Activated T-cell treated with anti-CD3 and anti-CD28 coated beads for 24 hours (primary cell): ENCODE data around the gene HPSE2.
A peak's percentile ranks its signal among the peaks of the same experiment; 100 is the strongest.

Experiments used
- DNase-seq: peaks from one replicate; pipeline ENCODE4 v3.0.0-alpha.2; 2020; ENCODE audit warnings: low read depth

HPSE2 gene

DNA sequence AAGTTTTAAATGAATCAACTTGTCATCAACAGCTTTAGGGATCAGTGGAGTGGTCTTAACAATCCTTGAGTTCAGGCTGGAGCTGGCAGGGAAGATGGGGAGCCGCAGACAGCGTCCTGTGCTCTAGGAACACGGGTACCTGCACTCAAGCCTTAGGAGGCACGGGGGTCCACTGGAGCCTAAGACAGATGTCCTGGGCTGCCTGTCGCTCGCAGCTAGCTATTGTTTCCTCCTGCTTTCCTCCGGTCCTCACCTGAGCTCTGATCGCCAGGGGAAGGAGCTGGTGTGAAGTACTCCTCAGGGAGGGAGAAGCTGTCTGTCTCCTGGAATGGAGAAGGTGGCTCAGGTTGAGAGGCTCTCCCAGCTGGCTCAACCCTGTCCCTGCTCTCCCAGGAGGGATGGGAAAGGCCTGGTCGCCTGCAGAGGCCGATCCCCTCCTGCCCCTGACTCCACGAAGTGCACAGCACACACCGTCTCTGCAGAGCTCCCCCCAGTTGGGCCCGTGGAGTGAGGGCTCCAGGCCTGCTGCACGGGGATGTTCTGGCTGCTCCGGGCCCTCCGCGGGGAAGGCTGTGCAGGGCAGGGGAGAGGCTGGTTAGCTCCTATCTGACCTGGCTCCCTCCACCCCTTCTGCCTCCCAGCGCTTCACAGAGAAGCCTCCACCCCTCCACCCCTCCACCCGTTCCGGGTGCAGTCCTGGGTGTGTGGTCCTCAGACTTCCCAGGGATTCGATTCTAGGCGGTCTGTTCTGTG, 806.2 kb downstream of the HPSE2 start:
- DNase-seq = no peak

GRCh38 chr10:98427011-98427515, 808.6 kb downstream of the HPSE2 start:
- DNase-seq = no peak

GRCh38 chr10:98425511-98426352, 809.9 kb downstream of the HPSE2 start:
- DNase-seq = peak; percentile 16

- DNase-seq = no peak
Measured at GRCh38 chr10:98424295-98425254, 811.1 kb downstream of the HPSE2 start.

- DNase-seq = no peak
Measured at GRCh38 chr10:98423691-98424120, 811.9 kb downstream of the HPSE2 start.

GRCh38 chr10:98422182-98422581, 813.5 kb downstream of the HPSE2 start:
- no peak for DNase-seq

DNA sequence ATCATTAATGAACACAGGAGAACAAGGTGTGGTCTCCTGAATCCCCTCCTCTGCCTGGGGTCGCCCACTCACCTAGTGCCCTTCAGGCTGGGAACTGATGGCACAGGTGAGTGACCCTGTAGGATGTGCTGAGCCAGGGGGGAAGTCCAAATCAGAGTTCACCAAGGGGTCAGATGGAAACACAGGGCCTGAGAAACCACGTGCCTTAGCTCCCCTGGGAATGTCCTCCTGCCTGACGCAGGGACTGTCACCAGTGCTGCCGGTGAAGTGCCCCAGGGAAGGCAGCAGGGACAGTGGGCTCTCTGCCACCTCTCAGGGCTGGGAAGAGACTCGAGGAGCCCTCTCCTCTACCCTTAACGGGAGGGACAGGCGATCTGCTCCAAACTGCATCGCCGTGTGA, 814.9 kb downstream of the HPSE2 start:
- no peak for DNase-seq

DNA sequence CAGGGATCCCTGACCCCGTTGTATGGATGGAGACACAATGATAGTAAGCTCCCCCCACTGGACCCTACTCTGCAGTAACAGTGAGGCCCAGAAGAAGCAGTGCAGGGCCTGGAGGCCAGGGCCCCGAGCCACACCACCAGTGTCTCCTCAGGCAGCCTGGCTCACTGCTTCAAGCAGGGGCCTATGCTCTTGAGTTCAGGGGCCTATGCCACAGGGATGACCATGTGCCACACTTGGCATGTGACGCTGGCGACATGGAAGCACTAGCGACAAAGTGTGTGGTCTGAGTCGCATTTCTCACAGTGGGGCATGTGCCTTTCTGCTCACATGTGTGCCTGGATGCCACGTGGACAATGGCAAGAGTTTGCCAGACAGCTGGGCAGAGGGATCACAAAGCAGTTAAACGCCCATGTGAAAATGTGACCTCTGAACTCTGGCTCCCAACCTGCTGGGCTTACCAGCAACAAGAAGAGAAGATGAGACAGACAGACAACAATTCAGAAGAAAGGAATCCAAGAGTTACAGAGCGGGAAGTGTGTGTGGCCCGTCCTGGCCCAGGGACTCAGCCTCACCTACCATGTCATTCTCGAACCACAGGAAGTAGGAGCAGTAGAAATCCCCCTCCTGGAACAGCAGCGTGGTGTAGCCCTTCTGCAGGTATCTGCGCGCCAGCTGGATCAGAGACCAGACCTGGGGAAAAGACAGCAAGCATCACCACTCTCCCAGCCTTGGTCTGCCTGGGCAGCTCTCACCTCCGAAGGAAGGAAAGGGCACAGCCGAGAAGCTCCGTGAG, 816.0 kb downstream of the HPSE2 start:
- DNase-seq = no peak

DNA sequence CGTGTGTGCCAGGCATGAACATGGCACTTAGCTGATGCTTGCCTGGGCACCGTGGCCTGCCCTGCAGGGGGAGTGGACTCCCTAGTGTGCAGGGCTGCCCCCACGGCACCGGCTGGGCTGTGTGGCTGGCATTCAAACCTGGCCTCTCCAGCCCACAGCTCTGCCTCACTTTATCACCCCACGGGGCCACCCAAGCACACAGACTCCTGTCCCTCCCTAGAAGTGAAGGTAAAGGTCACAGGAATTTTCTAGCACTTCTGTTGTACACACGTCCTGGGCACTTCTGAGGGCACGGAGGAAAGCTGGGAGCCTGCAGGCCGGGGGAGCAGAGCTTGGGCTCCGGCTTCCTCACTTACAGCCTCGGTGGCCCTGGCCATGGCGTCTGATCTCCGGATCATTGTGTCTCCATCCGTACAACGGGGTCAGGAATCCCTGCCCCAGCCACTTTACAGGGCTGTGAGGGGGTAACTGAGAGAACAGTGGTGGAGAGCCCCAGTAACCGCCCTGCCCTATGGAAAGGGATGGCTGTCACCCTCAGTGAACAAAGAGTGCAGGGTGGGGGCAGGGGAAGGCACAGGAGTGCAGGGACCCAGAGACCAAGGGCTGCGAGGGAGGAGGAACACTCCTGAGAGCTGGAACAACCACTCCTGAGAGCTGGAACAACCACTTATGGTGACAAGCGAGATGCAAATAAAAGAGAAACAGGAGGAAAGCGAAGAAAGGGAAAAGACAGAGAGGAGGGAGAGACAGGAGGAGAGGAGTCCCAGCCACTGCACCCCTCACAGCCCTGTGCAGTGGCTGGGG, 816.8 kb downstream of the HPSE2 start:
- no peak for DNase-seq

- DNase-seq = no peak
Measured at GRCh38 chr10:98417973-98418664, 817.5 kb downstream of the HPSE2 start.

- no peak for DNase-seq
Measured at GRCh38 chr10:98417481-98417959, 818.1 kb downstream of the HPSE2 start.

DNA sequence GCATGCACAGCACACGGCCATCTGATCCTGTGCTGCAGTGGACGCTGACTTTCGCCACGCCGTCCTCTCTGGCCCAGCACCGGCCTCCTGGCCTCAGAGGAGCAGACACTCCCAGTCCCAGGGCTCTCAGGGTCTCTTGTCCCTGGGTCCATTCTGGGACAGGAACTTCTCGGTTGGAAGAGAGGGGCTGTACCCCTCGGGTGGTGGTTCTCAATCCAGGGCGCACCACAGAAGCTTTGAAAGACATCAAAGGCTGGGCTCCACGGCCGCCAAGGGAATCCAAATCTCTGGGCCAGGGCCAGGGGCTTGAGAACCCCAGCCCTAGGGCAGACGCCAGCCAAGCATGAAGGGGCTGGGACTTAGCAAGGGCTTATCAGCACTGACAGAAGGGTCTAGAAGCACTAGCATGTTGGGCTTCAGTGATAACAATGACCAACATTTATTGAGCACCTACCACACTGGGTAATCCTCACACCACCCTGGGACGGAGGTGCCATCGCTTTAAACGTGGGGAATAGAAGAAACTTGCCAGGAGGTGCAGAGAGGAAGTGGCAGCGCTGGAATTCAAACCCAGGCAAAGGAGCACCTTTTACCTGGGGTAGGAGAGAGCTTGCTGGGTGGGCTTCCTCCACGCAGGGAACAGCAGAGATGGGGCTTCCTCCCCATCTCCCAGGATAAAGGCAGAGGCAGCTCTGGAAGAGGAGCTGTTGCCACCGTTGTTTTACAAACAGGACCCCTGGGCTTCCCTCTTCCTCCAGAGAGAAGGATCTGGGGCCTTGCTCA, 818.9 kb downstream of the HPSE2 start:
- no peak for DNase-seq

DNA sequence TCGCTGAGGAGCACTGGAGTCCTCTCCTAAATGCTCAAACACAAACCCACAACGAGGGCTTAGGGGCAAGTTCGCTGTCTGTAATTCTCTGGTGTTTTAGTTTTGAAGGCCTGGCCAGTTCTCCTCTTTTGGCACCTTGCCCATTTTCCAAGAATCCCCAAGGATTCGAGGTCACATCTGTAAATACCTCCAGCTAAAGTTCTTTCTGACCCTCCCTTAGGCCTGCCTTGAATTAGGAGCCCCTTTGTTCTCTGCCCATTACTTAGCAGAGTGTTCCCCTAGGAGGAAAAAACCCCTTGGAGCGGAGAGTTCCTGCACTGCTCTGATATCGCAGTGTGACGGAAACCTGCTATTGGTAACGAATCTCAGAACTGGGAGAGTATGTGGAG, 819.9 kb downstream of the HPSE2 start:
- DNase-seq = no peak

- DNase-seq = peak; percentile 26
Measured at GRCh38 chr10:98414932-98415730, 820.5 kb downstream of the HPSE2 start, which contains the start of gene PYROXD2. Gene PYROXD2, minus strand, starts transcription at chr10:98415182. Its CDS starts 47 bp downstream, at chr10:98415135.

DNA sequence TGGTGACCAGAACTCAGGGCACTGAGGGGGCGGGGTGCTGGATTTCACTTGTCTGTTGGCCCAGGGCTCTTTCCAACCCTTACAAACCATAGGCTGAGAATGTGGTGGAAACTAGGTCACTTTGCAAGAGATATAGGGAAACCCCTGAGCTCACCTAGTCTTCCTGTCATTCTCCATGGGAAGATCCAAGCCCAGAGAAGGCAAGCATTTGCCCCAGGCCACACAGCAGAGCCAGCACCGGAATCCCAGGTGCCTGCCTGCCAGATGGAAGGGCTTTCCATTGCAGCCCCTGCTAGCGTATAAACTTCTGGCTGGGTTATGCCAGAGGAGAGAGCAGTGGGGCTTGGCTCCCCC, 821.1 kb downstream of the HPSE2 start:
- no peak for DNase-seq

DNA sequence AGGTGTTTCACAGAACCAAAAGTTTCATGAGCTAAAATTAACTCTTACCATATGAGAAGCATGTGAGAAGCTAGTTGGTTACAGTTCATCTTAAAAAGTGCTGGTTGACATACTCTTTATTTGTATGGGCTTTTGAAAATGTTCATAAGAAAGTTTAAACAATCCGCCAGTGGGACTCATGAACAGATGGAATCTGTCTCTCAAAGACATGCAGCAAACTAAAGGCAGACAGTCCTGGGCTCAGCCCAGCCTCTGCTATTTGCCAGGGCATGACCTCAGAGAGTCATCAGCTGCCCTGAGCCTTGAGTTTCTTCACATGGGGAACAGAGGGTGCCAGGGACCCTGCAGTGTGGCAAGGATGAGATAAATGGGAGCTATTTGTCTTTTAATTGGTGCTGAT, 823.9 kb downstream of the HPSE2 start:
- DNase-seq = no peak

GRCh38 chr10:98411166-98411565, 824.5 kb downstream of the HPSE2 start:
- DNase-seq = no peak

DNA sequence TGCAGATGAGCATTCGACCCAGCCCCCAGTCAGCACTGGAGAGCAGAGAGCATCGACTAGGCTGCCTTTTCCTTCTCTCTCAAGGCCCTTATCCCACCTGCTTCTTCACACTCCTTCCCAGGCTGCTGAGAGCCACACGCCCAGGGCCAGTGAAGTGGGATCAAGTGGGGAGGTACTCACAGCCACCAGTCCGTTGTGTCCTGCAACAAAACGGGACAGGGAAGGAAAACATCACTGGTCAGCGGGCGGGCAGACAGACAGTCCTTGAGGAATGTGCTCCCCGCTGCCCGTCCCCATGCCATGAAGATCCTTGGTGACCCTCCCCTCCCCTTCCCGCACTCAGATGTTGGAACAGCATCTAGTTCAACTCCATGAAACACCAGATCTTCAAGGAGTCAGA, 824.9 kb downstream of the HPSE2 start:
- no peak for DNase-seq
